IMR-90 (cell line): ENCODE measurements around the gene COL4A2. TPM values are rescaled to one million over a fixed set of nuclear protein-coding genes. Genes with fewer than 3 reads are reported as not detected.
A peak's percentile ranks its signal among the peaks of the same experiment; 100 is the strongest.

Experiments
- ATAC-seq: fragments of 200-7000 bp; cut with Tn5 transposase; 2 replicates; pipeline ENCODE4 v1.9.1; 2020; ENCODE audit warnings: low read depth, mild to moderate bottlenecking, moderate library complexity
- BruUV-seq: library from RNA; stranded (reverse); fragments of 400-500 nt; replicated peaks from 2 replicates; lab custom pipeline; 2021; lab: Mats Ljungman, UMichigan
- CTCF ChIA-PET: fragments of 300-600 bp; formaldehyde crosslinking; extraction: SDS; loops from one replicate; lab custom pipeline; 2021; ENCODE audit warnings: antibody characterized with exemption; lab: Yijun Ruan, JAX
- POLR2A ChIA-PET: fragments of 300-600 bp; sonication (Branson Sonifier 250); formaldehyde crosslinking; loops from one replicate; lab custom pipeline; 2022; ENCODE audit warnings: antibody characterized with exemption; ENCODE audit not compliant: unreplicated experiment; lab: Charles Lee
- DNase-seq: peaks from one replicate; pipeline ENCODE4 v3.0.0; 2013
- H2AFZ ChIP-seq: replicated peaks from 2 replicates; pipeline ENCODE3; 2013; ENCODE audit warnings: low read length, mild to moderate bottlenecking; ENCODE audit not compliant: poor library complexity
- H2AK5ac ChIP-seq: 2 replicates; pipeline ENCODE4 v1.6.1; 2013; ENCODE audit warnings: low read depth, low read length, inconsistent platforms
- H2AK9ac ChIP-seq: replicated peaks from 2 replicates; pipeline ENCODE3; 2013; ENCODE audit warnings: mild to moderate bottlenecking, low read depth, low read length, moderate library complexity; ENCODE audit not compliant: poor library complexity
- H2BK120ac ChIP-seq: 2 replicates; pipeline ENCODE4 v1.6.1; 2013; ENCODE audit warnings: low read depth, low read length, inconsistent platforms
- H2BK15ac ChIP-seq: 3 replicates; pipeline ENCODE4 v1.6.1; 2013; ENCODE audit warnings: low read depth, low read length, inconsistent platforms
- H2BK20ac ChIP-seq: 2 replicates; pipeline ENCODE4 v1.6.1; 2013; ENCODE audit warnings: low read depth, mild to moderate bottlenecking, inconsistent platforms, low read length, moderate library complexity
- H2BK5ac ChIP-seq: 2 replicates; pipeline ENCODE4 v1.6.1; 2013; ENCODE audit warnings: mild to moderate bottlenecking, low read depth, low read length, inconsistent platforms; ENCODE audit not compliant: poor library complexity, severe bottlenecking
- H3K14ac ChIP-seq: replicated peaks from 2 replicates; pipeline ENCODE4 v1.6.1; 2013; ENCODE audit warnings: low read depth, low read length, inconsistent platforms
- H3K18ac ChIP-seq: 2 replicates; pipeline ENCODE4 v1.6.1; 2013; ENCODE audit warnings: low read depth, low read length, control low read depth
- H3K23ac ChIP-seq: 2 replicates; pipeline ENCODE4 v1.6.1; 2013; ENCODE audit warnings: low read depth, low read length, inconsistent platforms
- H3K27ac ChIP-seq: 2 replicates; pipeline ENCODE4 v1.5.1; 2013; ENCODE audit warnings: mild to moderate bottlenecking, control low read depth, low read length; ENCODE audit not compliant: insufficient read depth
- H3K27me3 ChIP-seq: 2 replicates; pipeline ENCODE4 v1.6.1; 2013; ENCODE audit warnings: low read length; ENCODE audit not compliant: control insufficient read depth, insufficient read depth
- H3K36me3 ChIP-seq: 2 replicates; pipeline ENCODE4 v1.6.1; 2013; ENCODE audit warnings: low read length, mixed read lengths; ENCODE audit not compliant: control insufficient read depth, insufficient read depth
- H3K4ac ChIP-seq: 2 replicates; pipeline ENCODE4 v1.6.1; 2013; ENCODE audit warnings: low read depth, low read length, inconsistent platforms
- H3K4me1 ChIP-seq: 2 replicates; pipeline ENCODE4 v1.6.1; 2013; ENCODE audit warnings: low read length, mixed read lengths; ENCODE audit not compliant: control insufficient read depth, insufficient read depth
- H3K4me2 ChIP-seq: 2 replicates; pipeline ENCODE4 v1.6.1; 2013; ENCODE audit warnings: low read depth, mild to moderate bottlenecking, control low read depth, low read length, moderate library complexity
- H3K4me3 ChIP-seq: 2 replicates; pipeline ENCODE4 v1.5.1; 2013; ENCODE audit warnings: low read depth, mild to moderate bottlenecking, control low read depth, low read length, moderate library complexity; ENCODE audit not compliant: insufficient read depth
- H3K56ac ChIP-seq: 2 replicates; pipeline ENCODE4 v1.6.1; 2013; ENCODE audit warnings: low read length, inconsistent platforms; ENCODE audit not compliant: insufficient read depth; ENCODE audit errors: extremely low read depth
- H3K79me1 ChIP-seq, 2 experiments: 2 replicates each; pipeline ENCODE4 v1.6.1; 2013; ENCODE audit warnings: low read length in 2 of 2, inconsistent platforms in 1 of 2, low read depth in 1 of 2
- H3K9ac ChIP-seq: 2 replicates; pipeline ENCODE4 v1.6.1; 2013; ENCODE audit warnings: low read depth, low read length, control low read depth
- H3K9me1 ChIP-seq: 2 replicates; pipeline ENCODE4 v1.6.1; 2013; ENCODE audit warnings: low read length, inconsistent platforms; ENCODE audit not compliant: insufficient read depth
- H3K9me3 ChIP-seq: 2 replicates; pipeline ENCODE4 v1.6.1; 2013; ENCODE audit warnings: low read length; ENCODE audit not compliant: control insufficient read depth, insufficient read depth
- H4K20me1 ChIP-seq: 2 replicates; pipeline ENCODE4 v1.6.1; 2013; ENCODE audit warnings: low read length, inconsistent platforms; ENCODE audit not compliant: insufficient read depth
- H4K5ac ChIP-seq: 2 replicates; pipeline ENCODE4 v1.6.1; 2013; ENCODE audit warnings: mild to moderate bottlenecking, low read depth, low read length, control low read depth
- H4K8ac ChIP-seq, 2 experiments: 2 replicates each; pipeline ENCODE4 v1.6.1; 2013; ENCODE audit warnings: low read depth in 2 of 2, low read length in 2 of 2, control low read depth in 1 of 2, inconsistent platforms in 1 of 2
- H4K91ac ChIP-seq: 2 replicates; pipeline ENCODE4 v1.6.1; 2013; ENCODE audit warnings: low read depth, low read length, inconsistent platforms; ENCODE audit not compliant: insufficient read depth
- BHLHE40 ChIP-seq: fragments of 150-350 bp; IDR thresholded peaks from 2 replicates; pipeline ENCODE4 v1.6.1; 2016; ENCODE audit warnings: mild to moderate bottlenecking, low read depth, low read length
- CHD1 ChIP-seq: IDR thresholded peaks from 2 replicates; pipeline ENCODE4 v1.6.1; 2012; ENCODE audit warnings: low read depth, low read length, improper control_type of control experiment
- FOS ChIP-seq: fragments of 150-350 bp; IDR thresholded peaks from 2 replicates; pipeline ENCODE4 v1.6.1; 2016; ENCODE audit warnings: low read depth, low read length
- MAFK ChIP-seq: IDR thresholded peaks from 2 replicates; pipeline ENCODE4 v1.6.1; 2012; ENCODE audit warnings: low read depth, low read length, improper control_type of control experiment
- MAZ ChIP-seq: IDR thresholded peaks from 2 replicates; pipeline ENCODE4 v1.6.1; 2012; ENCODE audit warnings: low read depth, mild to moderate bottlenecking, low read length, improper control_type of control experiment, moderate library complexity, borderline replicate concordance
- NFE2L2 ChIP-seq: fragments of 150-350 bp; IDR thresholded peaks from 2 replicates; pipeline ENCODE4 v1.6.1; 2016; ENCODE audit warnings: low read depth, mild to moderate bottlenecking, low read length
- POLR2A ChIP-seq: IDR thresholded peaks from 2 replicates; pipeline ENCODE4 v1.6.1; 2012; ENCODE audit warnings: mild to moderate bottlenecking, low read depth, low read length
- RAD21 ChIP-seq: IDR thresholded peaks from 2 replicates; pipeline ENCODE4 v1.6.1; 2012; ENCODE audit warnings: low read length, improper control_type of control experiment
- RCOR1 ChIP-seq: IDR thresholded peaks from 2 replicates; pipeline ENCODE4 v1.6.1; 2012; ENCODE audit warnings: mild to moderate bottlenecking, low read length, improper control_type of control experiment; ENCODE audit not compliant: insufficient replicate concordance
- SMC3 ChIP-seq: fragments of 150-350 bp; IDR thresholded peaks from 2 replicates; pipeline ENCODE4 v1.6.1; 2016; ENCODE audit warnings: low read depth, mild to moderate bottlenecking, antibody characterized with exemption, low read length, moderate library complexity
- WGBS, 2 experiments: methylation state at CpG; one replicate each; pipeline versions ENCODE4 v1.1.5 to v1.1.7; 2013; ENCODE audit warnings: missing lambda C conversion rate in 2 of 2; ENCODE audit not compliant: insufficient read length in 1 of 2; ENCODE audit errors: extremely low coverage in 2 of 2; 5-methylcytosine and 5-hydroxymethylcytosine counted together
- dilution Hi-C: fragments of 300-500 bp; cut with HindIII; formaldehyde crosslinking; loops from one replicate; pipeline ENCODE4 v1.14.3; 2018; ENCODE audit warnings: low sequenced_read_pairs; ENCODE audit not compliant: unreplicated experiment
- in situ Hi-C: fragments of 300-500 bp; cut with MboI; formaldehyde crosslinking; loops from 3 replicates; pipeline ENCODE4 v1.14.3; 2019; ENCODE audit warnings: low sequenced_read_pairs, inconsistent platforms, mixed read lengths
- intact Hi-C: fragments of 100-400 bp; cut with micrococcal nuclease; formaldehyde crosslinking; loops from 2 replicates; pipeline ENCODE4 v1.10.0; 2022
- polyA plus RNA-seq, 3 experiments: library from polyadenylated mRNA; depleted of rRNA; stranded (reverse); fragments of >200 nt; gene quantifications; 2 replicates each; pipeline ENCODE4 v1.2.3, GENCODE V29; 2012; ENCODE audit warnings: low replicate concordance in 1 of 3
- total RNA-seq: library from RNA; depleted of rRNA; stranded (reverse); fragments of >200 nt; gene quantifications from 2 replicates; pipeline ENCODE4 v1.2.3, GENCODE V29; 2012
- TF ChIP-seq, protein P1 (sequence below): fragments of 150-350 bp; IDR thresholded peaks from 2 replicates; pipeline ENCODE4 v1.6.1; 2017; ENCODE audit warnings: mild to moderate bottlenecking, antibody characterized with exemption, low read length, low read depth
- TF ChIP-seq, protein P2 (sequence below): conservative IDR thresholded peaks from 2 replicates; pipeline ENCODE4 v1.5.1; 2012; ENCODE audit warnings: mild to moderate bottlenecking, low read depth, low read length, improper control_type of control experiment
- TF ChIP-seq, protein P3 (sequence below): fragments of 150-350 bp; IDR thresholded peaks from 2 replicates; pipeline ENCODE4 v1.6.1; 2016; ENCODE audit warnings: low read depth, mild to moderate bottlenecking, low read length, moderate library complexity, borderline replicate concordance

Gene COL4A2
- total and polyA plus RNA-seq, 2 of the 4 experiments (the other 2 are of a cell fraction): 90.7 to 457 TPM

DNA sequence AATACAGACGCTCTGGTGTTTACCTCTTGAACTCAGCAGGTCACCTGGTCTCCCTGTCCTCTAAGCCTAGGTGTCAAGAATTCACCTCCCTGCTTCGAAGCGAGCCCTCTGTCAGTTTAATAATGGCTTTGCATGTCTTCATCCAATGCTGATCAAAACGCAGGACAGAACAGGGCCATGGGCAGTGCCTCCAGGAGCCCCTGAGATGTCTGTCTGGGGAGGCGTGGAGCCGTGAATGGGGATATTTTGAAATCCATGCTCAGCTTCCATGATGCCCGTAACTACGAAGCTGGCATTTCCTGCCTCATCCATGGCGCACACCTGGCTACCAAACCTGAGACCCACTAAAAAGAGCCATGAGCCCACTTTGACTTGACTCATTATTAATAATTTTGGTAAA lies 140.7 kb downstream of the COL4A2 start:
- Histone ChIP-seq H3K4ac (peak overlapping the region; percentile 88), H2BK20ac (peak overlapping the region; percentile 89), H3K79me1 (peaks cover 11 to 63% of the 10 kb centered on the region in 2 experiments; a peak in 3 of 4 replicates), H2BK15ac (peak overlapping the region; percentile 12; the same call in 1 of the 3 replicates), H3K18ac (peak overlapping the region; percentile 32; the same call in 1 of the 2 replicates), H3K23ac (peak overlapping the region; percentile 49; the same call in 1 of the 2 replicates), H2AK9ac (peak overlapping the region; percentile 84), H3K14ac (peak overlapping the region; percentile 87), H3K36me3 (peaks cover 71% of the 10 kb centered on the region), H3K27me3 (no peaks in the 10 kb centered on the region), H2BK120ac (peak overlapping the region; percentile 90), H4K8ac (peak overlapping the region; percentile 33 to 85), H3K4me1 (peaks cover 23% of the 10 kb centered on the region), H3K4me3 (no peak overlapping the region), H3K27ac (peak overlapping the region; percentile 50), H3K4me2 (no peak overlapping the region), H2BK5ac (peak overlapping the region; percentile 83), H2AK5ac (peak overlapping the region; percentile 95), H3K9me1 (peaks cover 40% of the 10 kb centered on the region), H4K20me1 (peaks cover 4% of the 10 kb centered on the region; the same call in 1 of the 2 replicates), H2AFZ (peak overlapping the region; percentile 76), H3K9ac (no peak overlapping the region), H3K9me3 (no peaks in the 10 kb centered on the region), H4K91ac (peak overlapping the region; percentile 89), H4K5ac (peak overlapping the region; percentile 23; the same call in 1 of the 2 replicates), H3K56ac (peak overlapping the region; percentile 18; the same call in 1 of the 2 replicates)
- TF ChIP-seq MAZ (no peak), RAD21 (no peak), POLR2A (no peak), CHD1 (no peak), RCOR1 (no peak), BHLHE40 (no peak), NFE2L2 (no peak), SMC3 (no peak), FOS (no peak), MAFK (no peak)
- TF ChIP-seq, protein P1, sequence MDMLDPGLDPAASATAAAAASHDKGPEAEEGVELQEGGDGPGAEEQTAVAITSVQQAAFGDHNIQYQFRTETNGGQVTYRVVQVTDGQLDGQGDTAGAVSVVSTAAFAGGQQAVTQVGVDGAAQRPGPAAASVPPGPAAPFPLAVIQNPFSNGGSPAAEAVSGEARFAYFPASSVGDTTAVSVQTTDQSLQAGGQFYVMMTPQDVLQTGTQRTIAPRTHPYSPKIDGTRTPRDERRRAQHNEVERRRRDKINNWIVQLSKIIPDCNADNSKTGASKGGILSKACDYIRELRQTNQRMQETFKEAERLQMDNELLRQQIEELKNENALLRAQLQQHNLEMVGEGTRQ: no peak
- TF ChIP-seq, protein P2, sequence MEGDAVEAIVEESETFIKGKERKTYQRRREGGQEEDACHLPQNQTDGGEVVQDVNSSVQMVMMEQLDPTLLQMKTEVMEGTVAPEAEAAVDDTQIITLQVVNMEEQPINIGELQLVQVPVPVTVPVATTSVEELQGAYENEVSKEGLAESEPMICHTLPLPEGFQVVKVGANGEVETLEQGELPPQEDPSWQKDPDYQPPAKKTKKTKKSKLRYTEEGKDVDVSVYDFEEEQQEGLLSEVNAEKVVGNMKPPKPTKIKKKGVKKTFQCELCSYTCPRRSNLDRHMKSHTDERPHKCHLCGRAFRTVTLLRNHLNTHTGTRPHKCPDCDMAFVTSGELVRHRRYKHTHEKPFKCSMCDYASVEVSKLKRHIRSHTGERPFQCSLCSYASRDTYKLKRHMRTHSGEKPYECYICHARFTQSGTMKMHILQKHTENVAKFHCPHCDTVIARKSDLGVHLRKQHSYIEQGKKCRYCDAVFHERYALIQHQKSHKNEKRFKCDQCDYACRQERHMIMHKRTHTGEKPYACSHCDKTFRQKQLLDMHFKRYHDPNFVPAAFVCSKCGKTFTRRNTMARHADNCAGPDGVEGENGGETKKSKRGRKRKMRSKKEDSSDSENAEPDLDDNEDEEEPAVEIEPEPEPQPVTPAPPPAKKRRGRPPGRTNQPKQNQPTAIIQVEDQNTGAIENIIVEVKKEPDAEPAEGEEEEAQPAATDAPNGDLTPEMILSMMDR: no peak
- TF ChIP-seq, protein P3, sequence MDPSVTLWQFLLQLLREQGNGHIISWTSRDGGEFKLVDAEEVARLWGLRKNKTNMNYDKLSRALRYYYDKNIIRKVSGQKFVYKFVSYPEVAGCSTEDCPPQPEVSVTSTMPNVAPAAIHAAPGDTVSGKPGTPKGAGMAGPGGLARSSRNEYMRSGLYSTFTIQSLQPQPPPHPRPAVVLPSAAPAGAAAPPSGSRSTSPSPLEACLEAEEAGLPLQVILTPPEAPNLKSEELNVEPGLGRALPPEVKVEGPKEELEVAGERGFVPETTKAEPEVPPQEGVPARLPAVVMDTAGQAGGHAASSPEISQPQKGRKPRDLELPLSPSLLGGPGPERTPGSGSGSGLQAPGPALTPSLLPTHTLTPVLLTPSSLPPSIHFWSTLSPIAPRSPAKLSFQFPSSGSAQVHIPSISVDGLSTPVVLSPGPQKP: no peak
- 66% methylated on average over 3 of the region's 9 CpGs; no CpG with 5 or more reads in 1 of the 2 experiments for WGBS, 2 experiments
- POLR2A ChIA-PET: no interaction called here
- no TSS peak for BruUV-seq
- dilution Hi-C loops (no loop called here), intact Hi-C loops (loop anchor here (5.0 kb wide), 1 partner anchor 226 kb away; no protein-coding TSS in a partner anchor), in situ Hi-C loops (no loop called here)
- DNase-seq: no peak
- ATAC-seq: no peak
- CTCF ChIA-PET: no interaction called here
